GM21737 (cell line): ENCODE results near the gene BRD7.

Experiments
- ATAC-seq: cut with Tn5 transposase; IDR thresholded peaks from one replicate; pipeline ENCODE4 v1.9.1; 2021; ENCODE audit warnings: mild to moderate bottlenecking, moderate library complexity; ENCODE audit not compliant: unreplicated experiment

The BRD7 gene

DNA sequence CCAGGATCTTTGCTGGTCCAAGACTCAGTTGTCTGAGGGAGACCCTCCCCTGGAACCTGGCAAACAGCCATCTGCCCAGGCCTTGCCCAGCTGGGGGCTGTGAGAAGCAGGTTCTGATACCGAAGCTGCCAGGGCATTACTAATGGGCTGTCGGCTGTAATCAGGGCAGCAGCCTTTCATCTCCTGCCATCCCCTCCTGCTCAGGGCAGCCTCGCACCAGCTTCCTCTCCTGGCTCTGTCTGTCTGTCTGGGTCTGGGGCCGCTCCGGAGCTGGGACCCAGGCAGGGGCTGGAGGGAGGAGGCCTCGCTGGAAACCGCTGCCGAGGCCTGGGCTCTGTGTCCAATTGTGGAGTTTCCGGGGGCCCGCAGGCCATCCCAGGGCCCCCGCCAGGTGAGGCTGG lies 21.6 kb upstream of the BRD7 start:
- ATAC-seq: no peak

DNA sequence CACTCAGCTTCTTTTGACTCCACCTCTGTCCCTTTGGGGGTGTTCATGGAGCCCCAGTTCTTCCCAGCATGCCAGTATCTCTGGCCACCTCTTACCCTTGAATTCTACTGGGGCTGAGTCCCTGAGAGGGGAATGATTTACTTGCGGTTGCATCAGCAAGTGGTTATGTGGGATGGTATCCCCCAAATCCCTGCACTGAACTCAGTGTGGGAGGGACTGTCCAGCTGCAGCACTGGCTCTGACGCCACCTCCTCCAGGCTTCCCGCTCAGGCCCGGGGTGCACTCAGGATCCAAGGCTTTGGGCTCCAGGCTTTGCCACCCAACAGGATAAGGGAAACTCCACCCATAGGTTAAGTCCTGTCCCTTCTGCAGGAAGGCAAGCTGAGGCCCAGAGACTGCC lies 21.1 kb upstream of the BRD7 start:
- ATAC-seq: no peak

DNA sequence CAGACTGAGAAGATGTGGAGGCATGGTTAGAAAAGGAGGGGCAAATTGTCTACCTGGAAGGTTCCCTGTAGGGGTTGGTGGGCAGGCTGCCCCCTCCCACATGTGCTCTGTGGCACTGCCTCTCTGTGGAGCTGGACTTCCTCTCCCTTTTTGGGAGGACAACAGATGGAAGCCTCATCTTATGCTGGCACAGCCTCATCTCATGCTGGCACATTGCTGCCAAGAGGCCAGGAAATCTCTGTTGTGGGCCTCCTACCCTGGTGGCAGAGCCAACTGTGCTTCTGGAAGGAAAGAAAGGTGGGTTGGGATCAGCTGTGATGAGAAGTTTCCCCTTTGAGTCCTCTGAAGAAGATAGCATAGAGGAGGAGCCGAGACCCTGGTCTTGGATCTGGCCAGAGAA lies 19.7 kb upstream of the BRD7 start:
- no peak for ATAC-seq

DNA sequence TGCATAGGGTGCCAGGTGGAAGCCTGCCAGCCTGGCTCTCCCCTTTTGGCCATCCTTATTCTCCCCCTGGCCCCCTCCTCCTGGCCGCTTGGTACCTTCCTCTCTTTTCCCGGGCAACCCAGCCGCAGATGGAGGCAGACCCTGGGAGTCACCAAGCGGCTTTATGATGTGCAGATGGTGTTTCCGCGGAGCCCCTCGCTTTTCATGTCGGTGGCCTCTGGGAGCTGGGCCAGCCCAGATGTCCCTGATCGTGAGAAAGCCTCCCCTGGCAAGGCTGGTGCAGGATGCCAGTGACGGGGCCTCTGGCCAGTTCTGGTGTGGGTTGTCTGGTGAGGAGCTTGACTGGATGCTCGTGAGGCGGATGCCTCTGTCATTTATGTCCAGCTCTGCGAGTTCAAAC lies 18.0 kb upstream of the BRD7 start:
- no peak for ATAC-seq

DNA sequence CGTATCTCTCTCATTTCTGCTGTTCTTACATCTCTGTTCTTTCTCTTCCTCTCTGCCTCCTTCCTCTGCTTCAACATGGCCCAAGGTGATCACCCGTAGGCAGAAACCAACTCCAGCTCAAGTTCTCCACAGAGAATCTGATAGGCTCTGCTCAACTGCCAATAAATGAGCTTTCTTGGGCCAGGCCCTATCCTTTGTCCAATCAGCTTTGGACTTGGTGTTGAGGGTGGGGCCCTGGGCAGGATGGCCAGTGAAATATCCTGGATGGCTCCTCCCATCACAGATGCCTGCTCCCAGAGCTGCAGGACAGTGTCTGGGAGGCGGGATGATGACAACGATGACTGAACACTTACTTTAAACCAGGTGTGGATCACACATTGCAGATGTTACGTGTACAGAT lies 17.4 kb upstream of the BRD7 start:
- ATAC-seq: no peak

DNA sequence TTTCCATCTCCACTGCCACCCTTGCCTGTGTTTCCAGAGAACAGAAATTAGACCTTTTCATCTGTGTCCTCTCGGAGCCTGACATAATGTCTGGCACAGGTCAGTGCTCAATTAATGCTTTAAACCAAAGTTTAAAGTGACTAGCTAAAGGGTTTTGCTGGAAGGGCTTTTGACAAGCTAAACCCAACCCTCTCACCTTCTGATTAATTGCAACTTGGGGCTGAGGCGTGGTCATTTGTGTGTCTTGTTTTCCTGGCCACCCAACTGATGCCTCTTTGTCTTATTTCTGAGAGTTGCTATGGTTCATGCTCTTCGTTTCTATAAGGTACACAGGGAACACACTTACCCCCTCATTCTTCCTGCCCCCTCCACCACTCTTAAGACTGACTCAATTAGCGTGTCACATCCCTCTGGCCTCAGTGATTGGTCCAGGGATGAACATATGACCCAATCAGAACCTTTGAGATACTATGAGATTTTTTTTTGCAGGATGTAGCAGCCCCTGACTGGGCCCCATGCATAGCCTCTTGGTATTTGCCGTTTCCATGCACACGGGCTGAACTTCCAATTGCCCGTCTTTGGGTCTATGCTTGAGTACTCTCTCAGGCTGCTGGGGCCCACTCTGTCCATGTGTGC lies 15.8 kb upstream of the BRD7 start:
- no peak for ATAC-seq

DNA sequence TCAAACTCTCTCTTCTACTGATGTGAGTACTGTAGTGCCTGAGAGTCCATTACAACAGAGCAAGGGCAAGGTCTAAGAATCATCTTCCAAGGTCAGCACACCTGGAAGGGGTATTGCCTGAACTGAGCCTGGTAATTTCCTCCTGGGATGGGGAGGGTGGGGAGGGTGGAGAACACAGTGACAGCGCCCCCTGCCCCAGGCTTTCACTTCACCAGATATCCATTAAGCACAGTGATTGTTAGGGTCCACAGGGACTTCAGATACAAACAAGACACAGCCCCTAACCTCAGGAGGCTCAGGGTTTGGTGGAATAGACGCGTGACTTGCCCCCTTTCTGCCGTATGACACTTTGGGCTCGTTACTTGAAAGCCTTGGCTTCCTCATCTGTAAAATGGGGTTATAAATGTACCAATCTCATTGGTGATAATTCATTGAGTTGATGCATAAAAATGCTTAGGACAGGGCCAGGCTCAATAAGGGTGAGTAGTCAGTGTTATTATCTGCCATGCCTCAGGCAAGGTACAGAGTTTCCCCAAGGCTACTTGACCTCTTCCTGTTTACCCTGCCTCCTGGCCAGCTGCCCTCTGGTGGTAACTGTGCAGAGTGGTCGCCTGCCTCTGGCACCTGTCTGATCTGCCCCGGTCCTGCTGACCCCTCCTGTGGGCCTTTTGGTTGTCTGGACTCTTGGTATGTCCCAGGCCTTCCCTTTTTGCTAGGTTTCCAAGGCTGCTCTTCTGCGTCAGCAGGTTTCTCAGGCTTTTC lies 13.1 kb upstream of the BRD7 start:
- no peak for ATAC-seq

DNA sequence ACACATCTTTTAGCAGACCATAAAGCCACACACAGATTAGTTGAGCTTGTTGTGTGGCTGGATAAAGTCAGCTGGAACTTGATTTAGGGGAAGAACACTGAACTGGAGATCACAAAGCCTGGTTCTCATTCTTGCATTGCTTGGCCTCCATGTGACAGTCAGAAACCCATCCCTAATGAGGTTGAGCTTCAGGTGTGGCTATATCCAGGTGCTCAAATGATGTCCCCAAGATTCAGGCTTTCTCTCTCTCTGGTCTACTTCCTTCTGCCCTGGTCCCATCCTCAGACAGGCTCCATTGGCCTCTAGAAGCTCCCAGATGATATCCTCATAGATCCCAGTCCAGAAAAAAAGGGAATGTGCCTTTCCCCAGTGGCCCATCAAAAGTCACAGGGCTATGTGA lies 9.6 kb upstream of the BRD7 start:
- no peak for ATAC-seq

DNA sequence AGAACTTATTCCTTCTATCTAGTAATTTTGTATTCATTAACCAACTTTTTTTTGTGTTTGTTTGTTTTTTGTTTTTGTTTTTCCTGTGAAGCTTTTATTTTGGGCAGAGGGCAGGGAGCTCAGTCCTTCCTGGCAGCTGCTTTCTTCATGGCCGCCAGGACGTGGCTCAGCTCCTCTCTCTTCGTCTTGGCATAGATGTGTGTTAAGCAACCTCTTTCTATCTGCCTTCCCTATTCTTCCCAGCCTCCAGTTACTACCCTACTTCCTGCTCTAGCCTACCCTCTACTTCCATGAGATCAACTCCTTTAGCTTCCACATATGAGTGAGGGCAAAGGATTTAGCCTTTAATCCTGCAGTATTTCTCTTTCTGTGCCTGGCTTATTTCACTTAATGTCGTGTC lies 8.2 kb upstream of the BRD7 start:
- ATAC-seq: no peak

DNA sequence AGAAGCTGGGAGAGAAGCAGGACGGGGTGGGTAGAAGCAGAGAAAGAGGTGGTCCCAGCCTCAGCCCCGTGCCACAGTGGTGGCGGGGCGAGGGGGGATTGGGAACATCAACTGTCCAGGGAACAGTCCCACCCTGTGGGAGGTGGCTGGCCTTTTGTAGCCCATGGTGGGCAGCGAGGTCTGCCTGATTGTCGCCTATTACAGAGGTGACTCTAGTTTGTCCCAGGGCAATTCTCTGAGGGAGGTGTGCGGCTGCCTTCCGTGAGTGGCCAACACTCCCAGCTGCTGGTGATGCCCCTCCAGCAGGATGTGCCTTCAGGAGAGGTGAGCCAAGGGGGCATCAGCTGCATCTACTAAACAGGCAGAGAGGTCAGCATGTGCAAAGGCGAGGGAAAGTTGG lies 5.0 kb upstream of the BRD7 start:
- ATAC-seq: no peak

DNA sequence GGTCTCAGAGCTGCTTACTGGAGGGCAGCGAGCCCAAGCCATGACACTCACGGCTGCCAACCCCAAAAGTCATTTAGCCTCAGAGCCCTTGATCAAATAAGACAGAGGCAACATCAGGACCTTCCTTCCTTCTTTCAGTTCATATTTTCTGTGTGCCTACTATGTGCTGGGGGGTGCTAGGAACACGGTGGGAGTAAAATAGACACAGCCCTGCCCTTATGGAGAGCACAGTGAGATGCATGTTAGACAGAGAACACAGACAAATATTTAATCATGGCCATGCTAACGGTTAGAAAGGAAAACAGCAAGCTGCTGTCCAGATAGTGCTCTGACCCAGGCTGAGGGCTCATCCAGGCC lies 4.5 kb upstream of the BRD7 start:
- no peak for ATAC-seq

DNA sequence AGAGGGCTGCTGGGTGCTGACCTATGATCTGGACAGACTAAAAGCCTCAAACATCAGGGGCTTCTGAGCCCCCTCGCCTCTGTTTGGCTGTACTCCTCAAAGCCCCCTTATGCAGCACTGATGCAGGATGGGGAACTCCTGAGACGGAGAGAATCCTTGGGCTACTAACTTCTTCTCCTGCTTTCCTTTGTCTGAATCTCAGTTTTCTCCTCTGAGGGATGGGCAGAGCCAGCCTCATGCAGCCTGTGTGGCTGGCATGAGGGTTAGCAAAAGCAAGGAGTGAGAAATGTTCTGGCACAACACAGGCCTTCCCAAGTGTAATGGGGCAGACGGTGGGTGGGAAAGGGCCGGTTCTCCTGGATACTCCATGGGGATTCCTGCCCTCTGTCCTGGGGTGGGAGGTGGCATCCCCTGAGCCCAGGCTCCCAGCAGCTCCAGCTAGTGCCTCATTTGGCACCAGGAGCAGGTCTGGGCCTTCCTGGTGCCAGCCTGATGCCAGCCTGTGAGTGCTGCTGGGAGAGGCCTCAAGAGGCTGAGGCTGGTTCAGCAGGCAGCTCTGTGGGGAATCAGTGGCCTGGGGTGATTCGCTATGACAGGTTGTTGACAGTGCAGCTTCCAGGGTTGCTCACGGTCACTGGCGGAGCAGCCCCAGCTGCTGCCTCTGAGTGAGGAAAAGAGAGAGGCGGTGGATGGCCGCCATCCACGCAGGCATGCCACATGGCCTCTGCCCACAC lies 4.0 kb upstream of the BRD7 start:
- no peak for ATAC-seq

DNA sequence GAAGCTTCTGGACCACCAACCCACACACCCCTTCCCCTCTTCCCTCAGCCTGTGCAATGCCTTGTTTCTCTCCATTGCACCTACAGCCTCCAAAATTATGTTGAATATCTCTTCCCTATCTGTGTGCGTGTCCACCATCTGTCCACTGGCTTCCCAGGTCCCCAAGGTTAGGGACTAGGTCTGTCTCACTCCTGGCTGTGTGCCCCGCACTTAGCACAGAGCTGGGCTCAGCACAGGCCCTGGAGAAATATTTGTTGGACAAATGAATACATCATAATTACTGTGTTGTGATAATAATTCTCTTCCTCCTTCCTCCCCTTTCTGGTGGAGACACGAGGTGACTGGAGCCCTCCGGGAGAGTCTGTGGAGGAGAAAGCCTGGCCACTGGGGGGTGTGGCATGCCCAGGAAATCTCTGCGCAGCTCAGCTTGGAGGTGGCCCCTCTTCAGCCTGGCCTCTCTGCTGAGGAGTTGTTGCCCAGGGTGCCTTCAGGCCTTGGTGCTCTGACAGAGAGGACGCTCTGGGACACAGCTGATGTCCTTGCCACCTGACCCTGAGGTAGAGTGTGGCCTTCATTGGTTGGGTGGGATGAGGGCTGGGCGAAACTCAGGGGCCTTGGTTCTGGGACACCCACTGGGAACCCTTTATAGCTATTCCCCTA lies 3.3 kb upstream of the BRD7 start:
- ATAC-seq: no peak

DNA sequence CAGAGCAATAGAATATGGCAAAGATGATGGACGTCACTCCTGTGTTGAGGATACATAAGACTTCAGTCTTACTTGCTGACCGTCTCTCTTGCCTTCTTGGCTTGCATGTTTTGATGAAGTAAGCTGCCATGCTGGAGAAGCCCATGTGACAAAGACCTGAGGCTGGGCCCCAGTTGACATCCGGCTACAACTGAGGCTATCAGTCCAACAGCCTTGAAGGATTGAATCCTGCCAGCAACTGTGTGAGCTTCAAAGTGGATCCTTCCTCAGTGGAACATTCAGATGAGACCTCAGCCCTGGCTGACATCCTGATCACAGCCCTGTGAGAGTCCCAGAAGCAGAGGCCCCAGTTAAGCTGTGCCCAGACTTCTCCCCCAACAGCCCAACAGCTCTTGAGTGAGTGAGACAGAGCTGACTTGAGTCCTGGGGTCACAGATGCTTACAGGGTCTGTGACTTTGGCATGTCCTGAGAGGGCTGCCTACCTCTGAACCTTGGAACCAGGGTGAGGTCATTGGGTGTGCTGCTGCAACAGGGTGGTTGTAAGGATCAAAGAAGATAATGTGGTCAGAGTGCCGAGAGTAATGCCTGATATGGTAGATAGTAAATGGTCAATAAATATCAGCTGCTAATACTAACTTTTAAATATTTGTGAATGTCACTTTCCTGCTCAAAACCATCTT lies 2.4 kb upstream of the BRD7 start:
- ATAC-seq: no peak

DNA sequence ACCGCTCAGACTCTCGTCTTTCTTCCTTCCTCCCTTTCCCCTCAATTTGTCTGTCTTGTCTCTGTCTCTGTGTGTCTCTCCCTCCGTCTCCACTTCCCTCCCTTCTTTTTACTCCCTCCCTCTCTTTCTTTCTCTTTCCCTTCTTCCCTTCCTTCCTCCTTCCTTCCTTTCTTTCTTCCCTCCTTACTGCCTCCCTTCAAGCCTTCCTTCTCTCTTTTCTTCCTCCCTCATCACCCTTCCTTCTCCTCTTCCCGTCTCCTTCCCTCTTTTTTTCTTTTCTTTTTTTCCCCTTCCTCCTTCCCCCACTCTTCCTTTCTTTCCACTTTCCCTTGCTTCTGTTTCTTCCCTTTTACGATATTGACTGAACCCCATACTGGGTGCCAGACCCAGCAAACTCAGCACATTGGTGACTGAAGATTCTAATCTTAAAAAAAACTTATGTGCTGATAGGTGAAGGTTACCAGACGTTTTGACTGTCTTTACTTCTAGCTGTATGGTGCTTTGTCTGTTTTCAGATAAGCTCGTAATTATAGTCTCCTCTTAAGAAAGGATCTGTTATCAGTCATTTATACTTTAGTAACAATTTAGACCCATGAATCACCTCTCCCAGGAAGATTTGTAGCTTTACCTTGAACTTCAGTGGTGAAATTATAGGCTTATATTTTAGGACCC lies 481 bp upstream of the BRD7 start:
- ATAC-seq: no peak

DNA sequence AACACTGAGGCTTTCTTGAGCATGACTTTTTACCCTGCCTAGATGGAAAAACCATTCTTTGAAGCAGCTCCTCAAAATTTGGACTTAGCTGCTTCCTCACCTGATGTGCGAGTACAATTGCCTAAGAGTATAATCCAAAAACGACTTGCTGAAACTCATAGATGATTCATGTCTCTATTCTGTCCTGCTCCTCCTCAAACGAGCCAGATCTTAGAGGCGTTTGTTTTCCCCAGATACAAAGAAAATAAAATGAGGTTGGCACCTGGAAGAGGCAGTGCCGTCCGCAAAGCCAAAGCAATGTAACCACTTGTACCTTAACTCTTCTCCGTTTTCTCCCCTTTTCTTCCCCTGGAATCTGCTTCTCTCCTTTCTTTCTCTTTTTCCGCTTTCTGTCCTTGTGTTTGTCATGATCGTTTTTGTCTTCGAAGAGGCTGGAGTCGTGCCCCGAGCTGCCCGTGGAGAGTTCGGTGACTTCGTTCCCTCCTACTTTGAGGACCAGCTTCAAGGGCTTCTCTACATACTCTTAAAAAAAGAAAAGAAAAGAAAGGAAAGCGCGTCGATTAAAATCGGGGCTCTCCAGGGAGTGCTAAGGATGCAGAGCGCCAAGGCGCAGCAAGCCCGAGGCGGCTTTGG lies 895 bp downstream of the BRD7 start:
- ATAC-seq: no peak

DNA sequence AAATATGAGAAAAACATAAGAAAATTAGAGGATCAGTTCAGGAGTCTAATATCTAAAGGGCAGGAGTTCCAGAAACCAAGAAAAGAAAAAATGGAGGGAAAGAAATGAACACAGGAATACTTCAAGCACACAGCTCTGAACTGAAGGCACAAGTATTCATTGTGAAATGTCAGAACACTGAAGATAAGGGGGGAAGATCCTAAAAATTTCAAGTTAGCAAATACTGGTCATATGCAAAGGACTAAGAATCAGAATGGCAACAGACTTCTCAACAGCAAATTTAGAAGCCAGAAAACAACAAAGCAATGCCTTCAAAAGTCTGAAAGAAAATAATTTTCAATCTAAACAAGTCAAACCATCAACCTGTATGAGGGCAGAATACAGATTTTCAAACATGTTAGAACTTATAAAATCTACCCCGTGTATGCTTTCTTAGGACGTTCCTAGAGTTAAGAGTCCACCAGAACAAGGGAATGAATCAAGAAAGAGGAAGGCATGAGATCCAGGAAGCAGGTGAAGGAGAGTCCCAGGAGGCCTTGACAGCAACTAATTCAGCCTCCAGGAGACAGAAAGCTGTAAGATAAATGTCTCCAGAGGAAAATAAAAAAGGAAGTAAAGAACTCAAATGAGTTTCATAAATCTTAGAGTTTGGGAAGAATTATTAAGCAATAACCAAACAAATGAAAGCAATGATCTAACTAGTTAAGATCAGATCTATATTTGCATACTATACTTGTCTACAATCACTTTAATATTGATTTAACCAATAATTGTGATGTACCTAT lies 2.8 kb downstream of the BRD7 start:
- no peak for ATAC-seq

DNA sequence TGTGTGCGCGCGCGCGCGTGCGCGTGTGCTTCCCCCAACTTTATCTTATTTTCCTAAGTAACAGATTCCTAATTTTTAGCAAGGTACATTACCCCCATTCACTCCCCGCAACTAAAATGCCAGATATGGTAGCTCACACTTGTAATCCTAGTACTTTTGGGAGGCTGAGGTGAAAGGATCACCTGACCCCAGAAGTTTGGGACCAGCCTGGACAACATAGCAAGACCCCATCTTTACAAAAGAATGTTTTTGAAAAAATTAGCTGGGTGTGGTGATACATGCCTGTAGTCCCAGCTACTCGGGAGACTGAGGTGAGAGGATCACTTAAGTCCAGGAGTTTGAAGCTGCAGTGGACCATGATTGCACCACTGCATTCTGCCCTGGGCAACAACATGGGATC lies 5.1 kb downstream of the BRD7 start:
- no peak for ATAC-seq

DNA sequence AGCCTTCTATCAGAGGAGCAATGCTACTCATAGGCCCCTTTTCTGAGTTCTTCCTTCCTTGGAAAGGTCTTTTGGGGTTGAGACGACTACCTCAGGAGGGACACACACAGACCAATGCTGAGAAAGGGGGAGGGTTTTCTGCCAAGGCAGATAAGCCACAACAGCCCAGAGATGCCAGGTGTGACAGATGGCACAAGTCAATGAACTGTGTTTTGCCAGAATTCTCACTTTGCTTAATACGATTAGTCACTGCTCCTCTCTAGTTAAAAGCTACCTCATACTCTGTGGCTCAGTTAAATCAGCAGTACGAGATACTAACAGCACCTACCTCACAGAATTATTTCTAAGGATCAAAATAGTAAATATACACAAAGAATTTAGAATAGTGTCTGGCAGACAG lies 8.0 kb downstream of the BRD7 start:
- no peak for ATAC-seq
